GM18858 (cell line): Measurements from ENCODE around the gene MRPL58.
"Not testable (repeated sequence)": the region's sequence is repeated elsewhere in the genome, so short reads cannot be mapped to it uniquely, and the experiment has no call there.

Source experiments
- ATAC-seq: cut with Tn5 transposase; IDR thresholded peaks from one replicate; pipeline ENCODE4 v1.9.1; 2021; ENCODE audit not compliant: unreplicated experiment

Gene MRPL58

DNA sequence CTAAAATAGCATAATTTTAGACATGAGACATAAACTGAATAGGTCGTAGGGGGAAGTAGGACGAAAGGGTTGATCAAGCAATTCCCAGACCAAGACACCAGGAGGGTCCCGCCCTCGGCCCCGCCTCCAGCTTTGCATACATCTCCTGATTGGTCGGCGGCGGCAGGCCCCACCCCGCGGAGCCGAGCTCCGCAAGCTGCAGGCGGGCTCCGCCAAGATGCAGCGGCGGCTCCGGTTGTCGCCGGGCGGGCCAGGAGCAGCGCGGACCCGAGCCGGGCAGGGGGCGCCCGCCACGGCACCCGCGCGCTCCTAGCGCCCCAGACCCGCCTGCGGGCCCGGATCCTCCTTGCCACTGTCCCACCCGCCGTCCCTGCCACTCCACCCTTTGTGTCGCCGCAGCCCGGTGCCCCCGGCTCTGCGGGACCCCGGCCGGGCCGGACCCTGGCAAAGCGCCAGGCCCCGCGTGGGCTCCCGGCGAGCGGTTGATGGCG is 25.0 kb upstream of the MRPL58 start, which contains the start of gene CDR2L:
Gene CDR2L, plus strand, starts transcription at position 215 of the 491 bp plus-strand sequence. CDS start 412 bp downstream, outside the sequence.
- peak; percentile 76 for ATAC-seq

DNA sequence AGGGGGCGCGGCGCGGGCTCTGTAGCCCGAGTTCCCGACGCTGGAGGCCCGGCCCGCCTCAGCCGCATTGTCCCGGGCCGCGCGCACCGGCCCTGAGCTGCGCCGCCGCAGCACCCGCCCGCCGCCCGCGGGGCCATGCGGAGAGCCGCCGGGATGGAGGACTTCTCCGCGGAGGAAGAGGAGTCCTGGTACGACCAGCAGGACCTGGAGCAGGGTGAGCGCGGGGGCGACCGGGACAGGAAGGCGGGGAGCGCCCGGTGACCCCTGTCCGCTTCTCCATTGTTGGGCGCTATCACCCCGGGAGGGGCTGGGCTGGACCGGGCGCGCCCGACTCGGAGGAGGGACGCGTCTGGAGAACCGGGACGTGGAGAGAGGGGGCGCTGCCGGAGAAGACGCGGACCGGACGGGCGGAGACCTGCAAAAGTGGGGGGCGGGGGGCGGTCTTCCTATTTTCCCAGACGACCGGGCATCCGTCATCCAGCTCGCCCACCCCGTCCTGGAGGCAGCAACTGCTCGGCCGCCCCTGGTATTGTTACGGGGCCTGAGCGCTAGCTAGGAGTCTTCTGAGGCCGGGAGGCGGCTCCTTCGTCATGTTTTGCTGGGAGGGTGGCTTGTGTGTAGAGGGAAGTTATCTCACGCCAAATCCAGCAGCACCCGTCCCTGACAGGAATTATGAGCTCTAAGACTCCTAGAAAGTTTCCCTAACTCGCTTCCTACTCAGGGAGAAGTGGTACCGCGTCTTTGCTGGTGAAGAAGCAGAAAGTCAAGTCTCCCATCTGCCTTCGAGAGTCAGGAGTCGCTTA is 24.4 kb upstream of the MRPL58 start:
- ATAC-seq = peak; percentile 22

DNA sequence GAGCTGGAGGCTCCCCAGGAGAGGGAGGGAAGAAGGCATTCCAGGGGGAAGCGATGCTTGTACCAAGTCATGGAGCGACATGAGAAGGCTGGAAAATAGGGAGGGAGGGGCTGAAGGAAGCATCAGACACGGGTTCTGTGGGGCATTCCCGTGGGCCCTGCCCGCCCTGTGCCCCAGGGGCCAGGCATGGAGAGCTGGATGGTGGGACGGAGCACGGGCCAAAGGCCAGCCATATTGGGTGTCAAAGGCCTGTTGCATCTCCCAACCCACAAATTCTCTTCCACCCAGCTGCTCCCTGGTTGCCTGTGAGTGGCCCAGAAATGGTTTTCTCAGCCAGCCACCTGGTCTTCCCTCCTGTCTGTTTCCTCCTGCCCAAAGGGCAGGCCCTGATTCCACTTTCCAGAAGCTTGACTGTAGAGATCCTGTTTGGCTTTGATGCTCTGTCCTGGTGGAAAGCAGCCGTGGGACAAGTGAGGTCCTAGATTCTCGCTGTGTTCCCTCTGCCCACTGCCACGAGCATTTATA is 21.8 kb upstream of the MRPL58 start:
- no peak for ATAC-seq

DNA sequence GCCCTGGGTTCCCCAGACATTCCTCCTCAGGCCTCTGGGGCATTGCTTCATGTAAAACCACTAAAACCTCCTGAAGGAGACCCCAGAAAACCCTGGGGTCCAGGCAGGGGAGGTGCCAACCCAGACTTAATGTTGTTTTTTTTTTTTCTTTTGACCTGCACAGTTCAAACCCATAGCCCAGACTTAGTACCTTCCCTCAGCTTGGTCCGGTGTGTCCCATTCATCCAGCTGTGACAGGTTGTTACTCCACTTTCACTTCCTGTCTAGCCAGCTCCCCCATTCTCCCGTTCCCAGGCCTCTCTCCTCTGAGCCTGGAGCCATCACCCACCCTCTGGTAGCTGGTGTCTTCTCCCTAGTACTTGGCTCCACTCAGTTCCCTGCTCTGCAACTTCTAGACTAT is 20.2 kb upstream of the MRPL58 start:
- no peak for ATAC-seq

DNA sequence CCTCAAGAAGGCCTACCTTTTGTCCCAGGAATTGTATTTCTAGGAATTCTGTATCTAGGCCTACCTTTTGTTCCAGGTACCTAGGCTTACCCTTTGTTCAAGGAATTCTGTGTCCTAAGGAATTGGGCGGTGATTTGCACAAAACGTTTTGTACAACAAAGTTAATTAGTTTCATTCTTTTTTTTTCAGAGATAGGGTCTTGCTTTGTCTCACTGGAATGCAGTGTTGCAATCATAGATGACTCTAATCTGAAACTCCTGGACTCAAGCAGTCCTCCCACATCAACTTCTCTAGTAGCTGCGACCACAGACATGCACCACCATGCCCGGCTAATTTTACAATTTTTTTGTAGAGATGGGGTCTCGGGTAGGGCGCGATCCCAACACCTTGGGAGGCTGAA is 18.0 kb upstream of the MRPL58 start:
- ATAC-seq = no peak

DNA sequence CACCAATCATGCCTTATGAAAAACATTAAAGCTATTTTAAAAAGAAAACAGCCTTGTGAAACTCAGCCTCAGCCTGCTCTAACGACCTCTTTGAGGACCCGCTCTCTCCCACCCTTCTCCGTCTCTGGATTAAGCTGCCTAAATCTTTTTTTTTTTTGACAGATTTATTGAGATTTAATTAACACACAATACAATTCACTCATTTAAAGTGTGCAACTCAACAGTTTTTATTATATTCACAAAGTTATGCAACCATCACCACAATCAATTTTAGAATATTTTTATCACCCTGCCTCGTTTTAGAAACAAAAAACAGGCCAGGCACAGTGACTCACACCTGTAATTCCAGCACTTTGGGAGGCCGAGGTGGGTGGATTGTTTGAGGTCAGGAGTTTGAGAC is 16.6 kb upstream of the MRPL58 start:
- ATAC-seq = no peak

DNA sequence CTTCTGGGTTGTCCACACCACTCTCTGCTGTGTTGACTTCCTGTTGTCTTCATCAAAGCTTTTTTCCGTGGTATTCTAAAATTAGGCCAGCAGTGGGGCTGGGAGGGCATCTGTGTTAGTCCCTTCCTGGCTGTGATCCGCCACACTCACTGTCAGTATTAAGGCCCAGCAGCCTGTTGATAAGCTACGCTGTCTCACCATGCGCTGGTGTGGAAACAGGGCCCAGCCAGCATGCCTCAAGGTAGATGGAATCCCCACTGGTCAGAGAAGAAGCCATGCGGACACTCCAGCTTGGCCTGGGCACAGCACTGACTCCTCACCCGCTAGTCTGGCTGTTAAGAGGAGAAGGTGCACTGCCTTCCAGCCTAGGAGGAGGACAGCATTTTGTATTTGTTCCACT is 13.7 kb upstream of the MRPL58 start:
- no peak for ATAC-seq

DNA sequence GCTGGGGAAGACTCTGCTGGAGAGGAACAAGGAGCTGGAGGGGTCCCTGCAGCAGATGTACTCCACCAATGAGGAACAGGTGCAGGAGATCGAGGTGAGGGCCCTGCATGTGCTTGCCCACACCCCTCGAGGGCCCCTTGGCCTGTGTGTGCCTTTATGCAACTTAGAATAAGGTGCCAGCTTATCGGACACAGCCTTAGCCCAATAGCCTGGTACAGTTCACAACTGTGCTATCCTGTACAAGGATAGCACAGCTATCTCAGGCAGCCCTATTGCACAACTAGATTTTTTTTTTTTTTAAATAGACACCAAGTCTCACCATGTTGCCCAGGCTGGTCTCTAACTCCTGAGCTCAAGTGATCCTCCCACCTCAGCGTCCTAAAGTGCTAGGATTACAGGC is 12.9 kb upstream of the MRPL58 start:
- ATAC-seq = no peak

DNA sequence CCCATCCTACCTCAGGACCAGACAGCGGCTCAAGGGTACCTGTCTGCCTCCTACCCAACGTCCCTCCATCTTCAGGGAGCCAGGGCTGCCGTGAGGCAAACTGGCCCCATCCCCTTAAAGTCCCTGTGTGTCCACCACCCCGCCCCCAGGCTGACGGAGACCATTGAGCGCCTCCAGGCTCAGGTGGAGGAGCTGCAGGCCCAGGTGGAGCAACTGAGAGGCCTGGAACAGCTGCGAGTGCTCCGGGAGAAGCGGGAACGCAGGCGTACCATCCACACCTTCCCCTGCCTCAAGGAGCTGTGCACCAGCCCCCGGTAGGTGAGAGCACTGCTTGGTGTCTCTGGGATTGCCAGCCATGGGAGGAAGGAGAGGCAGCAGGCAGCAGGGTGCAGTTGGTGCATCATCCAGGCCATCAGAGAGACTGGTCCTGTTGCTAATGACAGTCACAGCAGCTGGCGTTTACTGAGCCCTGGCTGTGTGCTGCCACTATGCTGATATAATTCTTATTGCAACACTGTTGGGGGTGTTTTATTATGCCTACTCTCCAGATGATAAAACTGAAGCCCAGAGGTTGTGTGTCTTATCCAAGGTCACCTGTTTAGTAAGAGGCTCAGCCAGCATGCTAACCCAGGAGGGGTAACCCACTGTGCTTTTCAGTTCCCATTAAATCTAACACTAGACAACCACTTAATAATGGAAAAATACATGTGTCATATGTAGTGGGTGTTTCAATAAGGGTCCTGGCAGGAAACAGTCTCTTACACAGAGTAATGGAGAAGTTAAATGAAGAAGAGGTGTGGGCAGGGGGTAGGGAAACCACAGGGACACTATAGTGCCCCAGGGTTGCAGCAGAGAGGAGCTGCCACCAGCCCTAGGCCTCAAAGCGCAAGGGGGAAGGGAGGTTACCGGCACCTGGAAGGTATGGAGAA is 10.3 kb upstream of the MRPL58 start:
- ATAC-seq = no peak

DNA sequence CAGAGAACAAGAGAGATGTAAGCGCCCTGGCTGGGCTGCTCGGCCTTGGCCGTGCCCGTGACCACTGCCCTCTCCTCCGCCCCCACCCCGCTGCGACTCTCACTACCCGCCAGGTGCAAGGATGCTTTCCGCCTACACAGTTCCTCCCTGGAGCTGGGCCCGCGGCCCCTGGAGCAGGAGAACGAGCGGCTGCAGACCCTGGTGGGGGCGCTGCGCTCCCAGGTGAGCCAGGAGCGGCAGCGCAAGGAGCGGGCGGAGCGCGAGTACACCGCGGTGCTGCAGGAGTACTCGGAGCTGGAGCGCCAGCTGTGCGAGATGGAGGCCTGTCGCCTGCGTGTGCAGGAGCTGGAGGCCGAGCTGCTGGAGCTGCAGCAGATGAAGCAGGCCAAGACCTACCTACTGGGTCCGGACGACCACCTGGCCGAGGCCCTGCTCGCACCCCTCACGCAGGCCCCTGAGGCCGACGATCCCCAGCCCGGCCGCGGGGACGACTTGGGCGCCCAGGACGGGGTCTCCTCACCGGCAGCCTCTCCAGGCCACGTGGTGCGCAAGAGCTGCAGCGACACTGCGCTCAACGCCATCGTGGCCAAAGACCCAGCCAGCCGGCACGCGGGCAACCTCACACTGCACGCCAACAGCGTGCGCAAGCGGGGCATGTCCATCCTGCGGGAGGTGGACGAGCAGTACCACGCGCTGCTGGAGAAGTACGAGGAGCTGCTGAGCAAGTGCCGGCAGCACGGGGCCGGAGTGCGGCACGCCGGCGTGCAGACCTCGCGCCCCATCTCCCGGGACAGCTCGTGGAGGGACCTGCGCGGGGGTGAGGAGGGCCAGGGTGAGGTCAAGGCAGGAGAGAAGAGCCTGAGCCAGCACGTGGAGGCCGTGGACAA is 9.2 kb upstream of the MRPL58 start:
- ATAC-seq = no peak

DNA sequence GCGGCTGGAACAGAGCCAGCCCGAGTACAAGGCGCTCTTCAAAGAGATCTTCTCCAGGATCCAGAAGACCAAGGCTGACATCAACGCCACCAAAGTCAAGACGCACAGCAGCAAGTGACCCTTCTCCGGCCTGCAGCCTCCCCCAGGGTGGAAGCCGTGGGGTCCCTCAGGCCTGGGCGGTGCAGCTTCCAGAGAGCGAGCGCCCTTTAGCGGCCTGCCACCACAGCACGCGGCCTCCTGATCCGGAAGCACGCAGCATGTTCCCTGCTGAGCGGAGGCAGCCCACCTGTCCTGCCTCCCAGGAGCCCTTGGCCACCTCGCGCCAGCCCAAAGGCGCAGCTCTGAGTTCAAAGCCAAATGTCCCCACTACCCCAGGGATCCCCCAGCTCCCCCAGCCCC is 8.5 kb upstream of the MRPL58 start:
- no peak for ATAC-seq

DNA sequence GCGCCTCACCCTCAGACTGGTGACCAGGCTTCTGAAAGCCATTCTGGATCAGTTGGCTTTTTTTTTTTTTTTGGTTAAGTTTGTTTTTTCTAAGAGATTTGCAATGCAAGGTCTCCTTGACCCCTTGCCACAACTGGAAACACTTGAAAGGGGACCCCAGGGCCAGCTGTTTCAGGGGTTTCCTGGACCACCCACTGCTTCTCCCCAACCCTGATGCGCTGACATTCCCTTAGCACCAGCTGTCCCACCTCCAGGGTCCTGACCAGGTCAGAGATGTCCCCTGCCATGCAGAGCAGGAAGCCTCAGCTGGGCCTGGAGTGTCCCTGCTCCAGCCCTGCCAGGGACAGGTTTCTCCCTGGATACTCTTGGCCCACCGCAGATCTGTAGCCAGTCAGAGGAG is 8.1 kb upstream of the MRPL58 start:
- no peak for ATAC-seq

DNA sequence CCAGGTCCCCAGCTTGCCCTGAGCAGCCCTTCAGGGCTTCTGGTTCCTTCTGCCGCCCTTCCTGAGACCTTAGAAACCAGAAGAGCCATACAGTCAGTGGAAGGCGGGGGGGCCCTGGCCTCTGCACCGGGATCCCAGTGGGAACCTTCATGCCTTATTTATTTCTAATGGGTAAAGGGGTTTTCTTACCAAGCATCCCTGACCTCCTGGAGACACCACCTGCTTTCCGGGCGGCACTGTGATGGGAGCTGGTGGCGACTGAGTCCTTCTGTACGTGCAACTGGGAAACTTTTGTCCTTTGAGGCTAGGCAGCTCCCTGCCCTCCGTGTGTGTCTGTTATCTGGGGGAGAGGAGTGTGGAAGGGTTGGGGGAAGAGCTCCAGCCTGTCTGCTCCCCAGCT is 7.2 kb upstream of the MRPL58 start:
- no peak for ATAC-seq

DNA sequence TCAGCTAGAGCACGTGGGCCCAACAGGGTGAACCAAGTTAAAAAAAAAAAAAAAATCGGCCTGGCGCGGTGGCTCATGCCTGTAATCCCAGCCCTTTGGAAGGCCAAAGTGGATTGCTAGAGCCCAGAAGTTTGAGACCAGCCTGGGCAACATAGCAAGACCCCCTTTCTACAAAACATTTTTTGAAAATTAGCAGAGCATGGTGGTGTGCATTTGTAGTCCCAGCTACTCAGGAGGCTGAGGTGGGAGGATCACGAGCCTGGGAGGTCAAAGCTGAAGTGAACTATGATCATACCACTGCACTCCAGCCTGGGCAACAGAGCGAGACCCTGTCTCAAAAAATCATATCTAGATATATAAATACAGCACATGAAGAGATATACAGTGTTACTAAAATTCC is 6.4 kb upstream of the MRPL58 start:
- ATAC-seq = not testable (repeated sequence)

DNA sequence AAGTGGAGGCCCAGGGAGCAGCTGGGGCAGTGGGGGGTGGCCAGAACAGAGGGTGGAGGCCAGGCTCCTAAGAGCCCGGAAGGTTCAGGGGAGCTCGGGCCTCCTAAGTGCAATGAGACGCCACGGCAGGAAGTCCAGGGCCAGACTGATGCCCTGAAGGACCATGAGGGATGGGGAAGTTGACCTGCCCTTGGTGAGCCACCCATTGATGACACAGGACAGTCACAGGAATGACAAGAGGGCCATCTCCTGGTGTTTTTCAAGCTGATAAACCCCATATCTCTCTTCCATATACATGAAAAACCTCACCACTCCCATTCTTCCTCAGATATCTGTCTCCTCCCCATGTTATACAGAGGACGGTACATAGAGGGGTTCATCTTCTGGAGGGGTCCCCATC is 5.8 kb upstream of the MRPL58 start:
- ATAC-seq = no peak

DNA sequence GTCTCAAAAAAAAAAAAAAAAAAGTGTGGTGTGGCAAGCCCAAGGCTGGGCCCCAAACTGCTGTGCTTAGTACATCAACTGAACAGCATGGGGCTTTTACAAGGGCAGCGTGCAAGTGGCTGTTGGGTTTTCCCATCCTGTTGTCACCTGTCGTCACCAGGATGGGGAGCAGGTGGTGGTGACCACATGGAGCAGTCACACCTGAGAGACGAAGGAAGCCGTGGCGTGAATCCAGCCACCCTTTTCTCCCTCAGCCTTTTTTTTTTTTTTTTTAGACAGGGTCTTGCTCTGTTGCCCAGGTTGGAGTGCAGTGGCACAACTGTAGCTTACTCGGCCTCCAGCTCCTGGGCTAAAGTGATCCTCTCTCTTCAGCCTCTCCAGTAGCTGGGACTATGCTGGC is 4.1 kb upstream of the MRPL58 start:
- ATAC-seq = no peak

DNA sequence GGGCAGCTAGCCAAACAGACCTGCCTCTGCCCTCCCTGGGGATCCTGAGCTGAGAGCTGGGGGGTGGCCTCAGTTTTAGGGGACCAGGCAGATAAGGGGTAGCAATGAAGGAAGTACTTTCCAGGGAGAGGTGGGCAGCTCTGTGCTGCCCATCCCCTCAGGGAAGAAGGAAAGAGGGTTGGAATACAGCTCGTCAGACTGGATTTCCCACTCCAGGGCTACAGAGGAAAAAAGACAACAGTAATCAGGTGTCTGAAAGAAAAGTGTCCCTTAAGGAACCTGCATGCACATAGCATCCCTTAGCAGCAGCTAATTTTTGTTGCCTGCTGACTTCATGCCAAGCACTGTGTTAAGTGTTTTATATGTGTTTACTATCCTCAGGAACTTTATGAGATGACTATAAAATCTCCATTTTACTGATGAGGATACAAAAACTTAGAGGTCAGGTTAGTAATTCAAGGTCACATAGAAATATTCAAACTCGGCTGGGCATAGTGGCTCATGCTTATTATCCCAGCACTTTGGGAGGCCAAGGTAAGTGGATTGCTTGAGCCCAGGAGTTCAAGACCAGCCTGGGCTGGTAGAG is 3.2 kb upstream of the MRPL58 start:
- no peak for ATAC-seq

DNA sequence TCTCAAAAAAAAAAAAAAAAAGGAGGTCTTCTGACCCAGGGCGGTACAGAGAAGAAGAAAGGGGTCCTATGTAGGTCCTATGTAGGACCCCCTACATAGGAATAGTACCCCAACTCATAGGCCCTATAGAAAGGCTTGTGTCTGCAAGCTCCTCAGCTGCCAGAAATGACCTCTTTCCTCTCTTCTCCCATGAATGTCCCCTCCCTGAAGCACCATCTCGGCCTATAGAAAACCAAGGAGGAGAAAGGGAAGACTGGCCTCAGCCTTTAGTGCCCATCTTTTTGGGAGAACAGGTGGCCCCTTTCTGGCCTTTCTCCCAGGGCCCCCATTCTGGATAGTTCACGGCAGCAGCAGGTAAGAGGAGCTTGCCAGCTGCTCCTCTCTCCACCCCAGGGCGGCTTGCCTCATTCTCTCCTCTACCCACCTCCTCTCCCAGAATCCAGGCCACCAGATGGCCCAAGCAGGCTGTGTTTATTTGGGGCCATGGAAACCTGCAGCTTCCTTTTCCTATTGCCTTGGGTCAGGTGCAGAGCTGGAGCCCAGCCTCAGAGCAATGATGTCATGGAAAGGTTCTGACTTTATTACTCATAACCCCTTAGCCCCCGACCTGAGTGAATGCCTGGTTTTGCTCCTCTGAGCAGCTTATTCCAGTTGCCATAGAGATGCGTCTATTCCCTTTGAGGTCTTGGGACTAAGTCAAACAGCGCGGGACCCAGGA is 1.6 kb upstream of the MRPL58 start:
- no peak for ATAC-seq

DNA sequence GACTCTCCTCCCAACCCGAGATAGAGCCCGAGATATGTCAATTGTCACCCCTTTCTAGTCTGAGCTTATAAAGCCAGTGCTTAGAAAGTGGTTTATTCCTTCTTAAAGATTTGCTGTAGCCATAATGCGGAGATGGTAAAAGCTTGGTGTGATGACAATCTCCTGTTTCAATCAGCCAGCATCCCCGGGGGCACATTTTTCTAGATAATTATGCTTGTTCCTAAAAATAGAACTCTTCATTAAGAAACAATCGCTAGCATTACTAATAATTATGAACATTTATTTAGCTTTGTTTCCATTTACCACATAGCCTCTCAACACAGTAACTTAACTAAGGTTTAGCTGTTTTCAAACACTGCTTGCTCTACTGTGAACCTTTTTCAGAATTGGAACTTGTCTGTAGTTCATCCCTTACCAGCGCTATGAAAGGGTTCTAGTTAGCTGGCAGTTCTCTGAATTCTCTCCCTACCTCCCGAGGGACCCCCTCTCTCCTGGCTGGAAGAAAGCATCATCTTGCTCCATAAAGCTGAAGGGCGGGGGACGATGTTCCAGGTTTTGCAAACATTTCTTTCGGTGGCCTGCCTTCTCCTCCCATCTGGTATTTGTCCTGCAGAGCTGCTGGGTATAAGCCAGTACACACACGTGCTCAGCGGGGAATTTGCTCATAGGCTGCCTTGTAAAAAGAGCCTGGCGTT is 922 bp upstream of the MRPL58 start:
- ATAC-seq = no peak
